ENCODE results near the gene G6PD. TPM values are rescaled to one million over a fixed set of nuclear protein-coding genes. Genes with fewer than 3 reads are reported as not detected.
A peak's percentile ranks its signal among the peaks of the same experiment; 100 is the strongest.

G6PD gene
- total and polyA plus RNA-seq, 2 donors (not counting 3 experiments of a cell fraction or from before 2014, with no cell fraction given): 155 to 159 TPM

DNA sequence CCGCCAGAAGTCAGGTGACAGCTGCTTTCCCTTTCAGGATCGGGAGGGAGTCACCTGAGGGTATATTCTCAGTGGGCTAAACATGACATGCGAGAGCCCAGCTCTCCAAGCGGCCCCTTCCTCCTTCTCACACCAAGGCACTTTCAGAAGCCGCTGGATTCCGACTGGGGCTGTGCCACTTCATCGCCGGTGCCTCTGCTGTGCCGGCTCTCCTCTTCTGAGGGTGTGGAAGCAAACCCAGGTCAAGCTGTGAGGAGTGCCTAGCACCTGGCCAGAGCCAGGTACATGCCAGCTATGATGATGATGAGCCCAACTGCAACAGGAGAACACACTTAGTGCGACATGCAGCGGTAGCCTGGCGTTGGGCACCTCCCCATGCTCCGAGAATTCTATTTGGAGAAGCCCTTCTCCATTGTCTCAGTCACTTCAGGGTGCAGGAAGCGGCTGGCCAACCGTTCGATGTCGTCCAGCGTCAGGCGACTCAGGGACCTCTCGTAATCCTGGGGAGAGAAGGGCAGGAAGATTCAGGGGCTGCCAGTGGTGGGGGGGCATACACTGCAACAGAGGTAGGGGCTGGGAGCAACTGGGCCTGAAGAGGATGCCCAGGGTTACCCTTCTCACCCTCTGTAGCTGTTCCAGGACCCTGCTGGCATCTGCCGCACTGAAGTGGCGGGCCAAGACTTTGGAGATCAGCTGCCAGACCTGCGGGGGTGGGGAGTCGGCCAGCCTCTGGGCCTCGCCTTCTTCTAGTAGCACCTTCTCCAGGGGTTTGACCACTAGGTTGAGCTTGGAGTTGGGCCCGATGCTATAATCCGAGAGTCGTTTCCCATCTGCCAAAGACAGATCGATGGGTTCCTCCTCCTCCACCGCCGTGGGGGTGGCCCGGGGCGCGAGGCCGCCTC lies 61.2 kb downstream of the G6PD start:
- intact Hi-C loops (cut with micrococcal nuclease): no loop called here
- Histone ChIP-seq H3K9me3 (replicated peaks; ENCODE audit: control insufficient read depth, insufficient read depth, low read length) (no peaks in the 10 kb centered on the region), H2AFZ (ENCODE audit: low read depth, low read length) (no peak overlapping the region), H3K9me1 (replicated peaks; ENCODE audit: control insufficient read depth, extremely low read depth, insufficient read depth, low read length) (no peaks in the 10 kb centered on the region), H3K9ac (replicated peaks; ENCODE audit: extremely low read depth, insufficient read depth, low read length) (peak overlapping the region; percentile 36), H3K36me3 (ENCODE audit: control insufficient read depth in 2 of 2, extremely low read depth in 1 of 2, insufficient read depth in 2 of 2, low read length in 2 of 2) (no peaks in the 10 kb centered on the region), H3K4me2 (ENCODE audit: insufficient read depth, low read length) (peak overlapping the region; percentile 57), H3K79me2 (ENCODE audit: control insufficient read depth, insufficient read depth, low read length) (peaks cover 10% of the 10 kb centered on the region), H3K4me3 (replicated peaks in 1 of 3; ENCODE audit: insufficient read depth in 1 of 3, low read depth in 1 of 3, low read length in 3 of 3) (peak overlapping the region in 2 of 3 experiments; percentile 46 to 51), H3K27ac (ENCODE audit: insufficient read depth, low read depth, low read length) (no peak overlapping the region), H3K4me1 (ENCODE audit: control insufficient read depth, extremely low read depth, insufficient read depth, low read length) (peaks cover 3% of the 10 kb centered on the region), H3K27me3 (ENCODE audit: control insufficient read depth in 2 of 2, insufficient read depth in 2 of 2, low read length in 2 of 2) (no peaks in the 10 kb centered on the region), H4K20me1 (replicated peaks; ENCODE audit: control insufficient read depth, extremely low read depth, insufficient read depth, low read length) (no peaks in the 10 kb centered on the region)
- ChIA-PET POLR2A (no interaction called here), CTCF (interaction anchor here (2.0 kb wide), 1 partner anchor 9 kb away, joined by 7 read pairs; no protein-coding TSS in a partner anchor)
- DNase-seq (ENCODE audit: low read depth, low spot score): no peak
- BruUV-seq (replicated peaks): no TSS peak
- peak; percentile 63 for FAIRE-seq
- TF ChIP-seq POLR2AphosphoS5 (IDR thresholded peaks at IDR 0.05; ENCODE audit: insufficient read depth, low read depth, low read length): no peak
- dilution Hi-C loops (cut with MboI; ENCODE audit: extremely low pct_ligation_motif_present, low sequenced_read_pairs): no loop called here

- no peak overlapping the region for H3K27ac ChIP-seq (ENCODE audit: insufficient read depth, low read depth, low read length)
- TSS peak; percentile 7 for BruUV-seq (replicated peaks)
- TF ChIP-seq FOS (IDR thresholded peaks at IDR 0.05; ENCODE audit: borderline replicate concordance, insufficient read depth, low read length) (no peak), JUN (IDR thresholded peaks at IDR 0.05; ENCODE audit: borderline replicate concordance, insufficient read depth, insufficient read length, low read depth) (no peak), EZH2 (IDR thresholded peaks at IDR 0.05; ENCODE audit: borderline replicate concordance, low read depth, low read length, severe bottlenecking) (no peak), POLR2AphosphoS5 (IDR thresholded peaks at IDR 0.05; ENCODE audit: insufficient read depth, low read depth, low read length) (no peak), GATA2 (IDR thresholded peaks at IDR 0.05; ENCODE audit: insufficient read depth, insufficient read length, low read depth, low read length) (no peak), CTCF (IDR thresholded peaks at IDR 0.05; ENCODE audit: extremely low read depth in 1 of 2, insufficient read depth in 1 of 2, low read depth in 1 of 2, low read length in 2 of 2) (no peak), MYC (IDR thresholded peaks at IDR 0.05; ENCODE audit: low read depth, low read length) (no peak), POLR2A (IDR thresholded peaks at IDR 0.05; ENCODE audit: low read depth, low read length) (no peak)
- TF ChIP-seq, protein P1, sequence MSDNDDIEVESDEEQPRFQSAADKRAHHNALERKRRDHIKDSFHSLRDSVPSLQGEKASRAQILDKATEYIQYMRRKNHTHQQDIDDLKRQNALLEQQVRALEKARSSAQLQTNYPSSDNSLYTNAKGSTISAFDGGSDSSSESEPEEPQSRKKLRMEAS (IDR thresholded peaks at IDR 0.05; ENCODE audit: insufficient read depth, insufficient read length): no peak
- no peak overlapping the region for H2AFZ ChIP-seq (ENCODE audit: low read depth, low read length)
- dilution Hi-C loops (cut with MboI; ENCODE audit: extremely low pct_ligation_motif_present, low sequenced_read_pairs): no loop called here
- no peaks in the 10 kb centered on the region for H4K20me1 ChIP-seq (replicated peaks; ENCODE audit: control insufficient read depth, extremely low read depth, insufficient read depth, low read length)
- intact Hi-C loops (cut with micrococcal nuclease): no loop called here
- no peak overlapping the region for H3K4me2 ChIP-seq (ENCODE audit: insufficient read depth, low read length)
- H3K79me2 ChIP-seq (ENCODE audit: control insufficient read depth, insufficient read depth, low read length): peaks cover 10% of the 10 kb centered on the region
- FAIRE-seq: no peak
- H3K9me1 ChIP-seq (replicated peaks; ENCODE audit: control insufficient read depth, extremely low read depth, insufficient read depth, low read length): no peaks in the 10 kb centered on the region
- H3K4me3 ChIP-seq (replicated peaks in 1 of 3; ENCODE audit: insufficient read depth in 1 of 3, low read depth in 1 of 3, low read length in 3 of 3): no peak overlapping the region
- DNase-seq (ENCODE audit: low read depth, low spot score): no peak
- no peaks in the 10 kb centered on the region for H3K27me3 ChIP-seq (ENCODE audit: control insufficient read depth in 2 of 2, insufficient read depth in 2 of 2, low read length in 2 of 2)
- no peaks in the 10 kb centered on the region for H3K9me3 ChIP-seq (replicated peaks; ENCODE audit: control insufficient read depth, insufficient read depth, low read length)
- H3K36me3 ChIP-seq (ENCODE audit: control insufficient read depth in 2 of 2, extremely low read depth in 1 of 2, insufficient read depth in 2 of 2, low read length in 2 of 2): no peaks in the 10 kb centered on the region
- CTCF ChIA-PET: interaction anchor here (2.0 kb wide), 1 partner anchor 8 kb away, joined by 7 read pairs; no protein-coding TSS in a partner anchor
- peaks cover 3% of the 10 kb centered on the region for H3K4me1 ChIP-seq (ENCODE audit: control insufficient read depth, extremely low read depth, insufficient read depth, low read length)
- H3K9ac ChIP-seq (replicated peaks; ENCODE audit: extremely low read depth, insufficient read depth, low read length): no peak overlapping the region
- POLR2A ChIA-PET: no interaction called here
Observed at GRCh38 chrX:154484255-154485149, 62.1 kb downstream of the G6PD start.
